ENCODE results near the gene ETS1.
A peak's percentile ranks its signal among the peaks of the same experiment; 100 is the strongest.

Gene ETS1

GRCh38 chr11:128567130-128567529, 20.2 kb downstream of the ETS1 start:
- no peak for DNase-seq (ENCODE audit: low spot score)

GRCh38 chr11:128565881-128566280, 21.5 kb downstream of the ETS1 start:
- no peak for DNase-seq (ENCODE audit: low spot score)

- DNase-seq (ENCODE audit: low spot score), result no peak
Observed at GRCh38 chr11:128564642-128565245, 22.6 kb downstream of the ETS1 start.

GRCh38 chr11:128563942-128564641, 23.3 kb downstream of the ETS1 start:
- DNase-seq (ENCODE audit: low spot score), result no peak

GRCh38 chr11:128563308-128563707, 24.1 kb downstream of the ETS1 start:
- no peak for DNase-seq (ENCODE audit: low spot score)

- no peak for DNase-seq (ENCODE audit: low spot score)
Observed at GRCh38 chr11:128559496-128560103, 27.8 kb downstream of the ETS1 start.

GRCh38 chr11:128555606-128556005, 31.8 kb downstream of the ETS1 start:
- no peak for DNase-seq (ENCODE audit: low spot score)

GRCh38 chr11:128553662-128554362, 33.5 kb downstream of the ETS1 start:
- peak; percentile 81 for DNase-seq (ENCODE audit: low spot score)

GRCh38 chr11:128552783-128553661, 34.3 kb downstream of the ETS1 start:
- DNase-seq (ENCODE audit: low spot score), result peak; percentile 96

- no peak for DNase-seq (ENCODE audit: low spot score)
Observed at GRCh38 chr11:128551611-128552335, 35.6 kb downstream of the ETS1 start.

GRCh38 chr11:128551058-128551457, 36.3 kb downstream of the ETS1 start:
- DNase-seq (ENCODE audit: low spot score), result no peak

GRCh38 chr11:128550261-128550821, 37.0 kb downstream of the ETS1 start:
- DNase-seq (ENCODE audit: low spot score), result no peak

- DNase-seq (ENCODE audit: low spot score), result no peak
Observed at GRCh38 chr11:128549256-128549944, 38.0 kb downstream of the ETS1 start.

- DNase-seq (ENCODE audit: low spot score), result peak; percentile 22
Observed at GRCh38 chr11:128548649-128549255, 38.6 kb downstream of the ETS1 start.

GRCh38 chr11:128547946-128548648, 39.3 kb downstream of the ETS1 start:
- no peak for DNase-seq (ENCODE audit: low spot score)

GRCh38 chr11:128546916-128547315, 40.4 kb downstream of the ETS1 start:
- DNase-seq (ENCODE audit: low spot score), result no peak

GRCh38 chr11:128544471-128545051, 42.8 kb downstream of the ETS1 start:
- DNase-seq (ENCODE audit: low spot score), result no peak

- DNase-seq (ENCODE audit: low spot score), result no peak
Observed at GRCh38 chr11:128540469-128540868, 46.9 kb downstream of the ETS1 start.

- DNase-seq (ENCODE audit: low spot score), result no peak
Observed at GRCh38 chr11:128536506-128536905, 50.9 kb downstream of the ETS1 start.
